Superior temporal gyrus (tissue), 1 donor: ENCODE results near the gene TEKT3.

Source experiments
- DNase-seq: peaks from one replicate; pipeline ENCODE4 v3.0.0-alpha.2; 2016; ENCODE audit errors: extremely low spot score

Gene TEKT3

GRCh38 chr17:15293558-15293957 is 47.8 kb downstream of the TEKT3 start:
- no peak for DNase-seq

GRCh38 chr17:15291674-15292361 is 49.6 kb downstream of the TEKT3 start:
- no peak for DNase-seq

GRCh38 chr17:15290605-15291004 is 50.8 kb downstream of the TEKT3 start:
- no peak for DNase-seq

GRCh38 chr17:15289285-15290183 is 51.9 kb downstream of the TEKT3 start:
- DNase-seq = no peak

- no peak for DNase-seq
These were observed 52.5 kb downstream of the TEKT3 start for GRCh38 chr17:15288859-15289258.

- no peak for DNase-seq
These were observed 53.7 kb downstream of the TEKT3 start for GRCh38 chr17:15287538-15288267.

GRCh38 chr17:15285466-15285865 is 55.9 kb downstream of the TEKT3 start:
- no peak for DNase-seq

- no peak for DNase-seq
These were observed 56.9 kb downstream of the TEKT3 start for GRCh38 chr17:15284537-15284936.

- no peak for DNase-seq
These were observed 57.3 kb downstream of the TEKT3 start for GRCh38 chr17:15284107-15284506.

GRCh38 chr17:15281909-15282308 is 59.5 kb downstream of the TEKT3 start:
- no peak for DNase-seq

- DNase-seq = no peak
These were observed 62.4 kb downstream of the TEKT3 start for GRCh38 chr17:15278924-15279477.

- no peak for DNase-seq
These were observed 63.0 kb downstream of the TEKT3 start for GRCh38 chr17:15278380-15278779.

- no peak for DNase-seq
These were observed 67.4 kb downstream of the TEKT3 start for GRCh38 chr17:15274017-15274416.

- no peak for DNase-seq
These were observed 68.1 kb downstream of the TEKT3 start for GRCh38 chr17:15273141-15273793.

- DNase-seq = no peak
These were observed 69.7 kb downstream of the TEKT3 start for GRCh38 chr17:15271741-15272140.

- no peak for DNase-seq
These were observed 70.6 kb downstream of the TEKT3 start for GRCh38 chr17:15270628-15271381.

- DNase-seq = no peak
These were observed 71.7 kb downstream of the TEKT3 start for GRCh38 chr17:15269780-15270089.

GRCh38 chr17:15269087-15269779 is 72.2 kb downstream of the TEKT3 start:
- peak; percentile 50 for DNase-seq

GRCh38 chr17:15268461-15268860 is 72.9 kb downstream of the TEKT3 start:
- no peak for DNase-seq

- peak; percentile 61 for DNase-seq
These were observed 73.4 kb downstream of the TEKT3 start for GRCh38 chr17:15267996-15268395.
